Muscle of arm (tissue), 12 donors: Measurements from ENCODE around the gene ZNF184. TPM values are rescaled to one million over a fixed set of nuclear protein-coding genes. Genes with fewer than 3 reads are reported as not detected.
A peak's percentile ranks its signal among the peaks of the same experiment; 100 is the strongest.
"Not testable (repeated sequence)": the region's sequence is repeated elsewhere in the genome, so short reads cannot be mapped to it uniquely, and the experiment has no call there.

Source experiments
- DNase-seq: peaks from one replicate; pipeline ENCODE4 v3.0.0-alpha.2; 2013
- polyA plus RNA-seq, 12 donors: library from polyadenylated mRNA; unstranded; fragments of 120-200 nt; gene quantifications; one replicate each; pipeline ENCODE4 v1.2.1, GENCODE V29; 2013; ENCODE audit not compliant: insufficient read length in 12 of 12

Gene ZNF184
- polyA plus RNA-seq, 12 donors = 6.0 to 15.7 (median 11.3) TPM; not detected in 1

GRCh38 chr6:27426045-27426620, 46.8 kb downstream of the ZNF184 start:
- no peak for DNase-seq

- DNase-seq = not testable (repeated sequence)
Measured at GRCh38 chr6:27424851-27425250, 48.1 kb downstream of the ZNF184 start.

- DNase-seq = peak; percentile 35
Measured at GRCh38 chr6:27422651-27423332, 50.1 kb downstream of the ZNF184 start.

GRCh38 chr6:27419363-27419762, 53.5 kb downstream of the ZNF184 start:
- DNase-seq = no peak

GRCh38 chr6:27415898-27416297, 57.0 kb downstream of the ZNF184 start:
- DNase-seq = no peak

- DNase-seq = no peak
Measured at GRCh38 chr6:27414996-27415395, 57.9 kb downstream of the ZNF184 start.

GRCh38 chr6:27414300-27414699, 58.6 kb downstream of the ZNF184 start:
- DNase-seq = no peak

GRCh38 chr6:27407153-27407814, 65.6 kb downstream of the ZNF184 start:
- no peak for DNase-seq

- DNase-seq = no peak
Measured at GRCh38 chr6:27406085-27406484, 66.8 kb downstream of the ZNF184 start.

GRCh38 chr6:27400877-27401642, 71.8 kb downstream of the ZNF184 start:
- DNase-seq = no peak

Other genes with a start within 250 kb of the ZNF184 start
- 1 to 10 TPM in 4 of 12 donors, under 1 TPM in 5, not detected in 3; 0.14 to 4.3 (median 0.24) TPM for gene PRSS16, start 225.4 kb downstream of the ZNF184 start, polyA plus RNA-seq
- not detected for gene POM121L2, start 160.8 kb downstream of the ZNF184 start, polyA plus RNA-seq
- gene ZNF391, start 84.3 kb downstream of the ZNF184 start, polyA plus RNA-seq = 10 to 100 TPM in 1 of 12 donors, 1 to 10 TPM in 10, not detected in 1; 3.9 to 13.3 (median 5.8) TPM